Measurements from ENCODE around the gene DRP2. TPM values are rescaled to one million over a fixed set of nuclear protein-coding genes. Genes with fewer than 3 reads are reported as not detected.

DRP2 gene
- total RNA-seq, 1 experiment from 2014 or later, result 0.64 TPM

- H3K27me3 ChIP-seq (ENCODE audit: insufficient read depth, low read length), result no peaks in the 10 kb centered on the region
- no peaks in the 10 kb centered on the region for H3K9me2 ChIP-seq (ENCODE audit: insufficient read depth)
- no peaks in the 10 kb centered on the region for H3K79me2 ChIP-seq (ENCODE audit: insufficient read depth, low read length)
- POLR2A ChIA-PET, result no interaction called here
- intact Hi-C loops (cut with micrococcal nuclease), result no loop called here
- H3K4me2 ChIP-seq (ENCODE audit: low read length), result no peak overlapping the region
- no peaks in the 10 kb centered on the region for H3K9me3 ChIP-seq (ENCODE audit: control insufficient read depth in 1 of 2, insufficient read depth in 1 of 2, low read depth in 1 of 2, low read length in 2 of 2)
- TF ChIP-seq, protein P1, sequence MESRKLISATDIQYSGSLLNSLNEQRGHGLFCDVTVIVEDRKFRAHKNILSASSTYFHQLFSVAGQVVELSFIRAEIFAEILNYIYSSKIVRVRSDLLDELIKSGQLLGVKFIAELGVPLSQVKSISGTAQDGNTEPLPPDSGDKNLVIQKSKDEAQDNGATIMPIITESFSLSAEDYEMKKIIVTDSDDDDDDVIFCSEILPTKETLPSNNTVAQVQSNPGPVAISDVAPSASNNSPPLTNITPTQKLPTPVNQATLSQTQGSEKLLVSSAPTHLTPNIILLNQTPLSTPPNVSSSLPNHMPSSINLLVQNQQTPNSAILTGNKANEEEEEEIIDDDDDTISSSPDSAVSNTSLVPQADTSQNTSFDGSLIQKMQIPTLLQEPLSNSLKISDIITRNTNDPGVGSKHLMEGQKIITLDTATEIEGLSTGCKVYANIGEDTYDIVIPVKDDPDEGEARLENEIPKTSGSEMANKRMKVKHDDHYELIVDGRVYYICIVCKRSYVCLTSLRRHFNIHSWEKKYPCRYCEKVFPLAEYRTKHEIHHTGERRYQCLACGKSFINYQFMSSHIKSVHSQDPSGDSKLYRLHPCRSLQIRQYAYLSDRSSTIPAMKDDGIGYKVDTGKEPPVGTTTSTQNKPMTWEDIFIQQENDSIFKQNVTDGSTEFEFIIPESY (IDR thresholded peaks at IDR 0.05; ENCODE audit: extremely low read depth, insufficient replicate concordance, low read length), result no peak
- TF ChIP-seq ELF1 (IDR thresholded peaks at IDR 0.05; ENCODE audit: borderline replicate concordance, low read depth) (no peak), ZNF274 (IDR thresholded peaks at IDR 0.05; ENCODE audit: low read depth, low read length) (no peak), EZH2phosphoT487 (IDR thresholded peaks at IDR 0.05; ENCODE audit: borderline replicate concordance) (no peak), ATF3 (IDR thresholded peaks at IDR 0.05) (no peak), YY1 (IDR thresholded peaks at IDR 0.05; ENCODE audit: extremely low read depth, insufficient replicate concordance, low read depth, low read length) (no peak), CEBPB (IDR thresholded peaks at IDR 0.05; ENCODE audit: low read depth) (no peak), CBX3 (IDR thresholded peaks at IDR 0.05; ENCODE audit: low read depth) (no peak), ZFX (IDR thresholded peaks at IDR 0.05) (no peak), SIN3A (IDR thresholded peaks at IDR 0.05; ENCODE audit: low read depth) (no peak), JUND (IDR thresholded peaks at IDR 0.05) (no peak), TCF7L2 (IDR thresholded peaks at IDR 0.05; ENCODE audit: borderline replicate concordance, extremely low read depth, insufficient read depth, insufficient read length) (no peak), POLR2A (IDR thresholded peaks at IDR 0.05; ENCODE audit: borderline replicate concordance, extremely low read depth, insufficient read depth, insufficient read length) (no peak), POLR2AphosphoS5 (IDR thresholded peaks at IDR 0.05; ENCODE audit: low read depth, low read length) (no peak), EZH2 (IDR thresholded peaks at IDR 0.05) (no peak), SRF (IDR thresholded peaks at IDR 0.05; ENCODE audit: low read depth) (no peak), FOSL1 (IDR thresholded peaks at IDR 0.05; ENCODE audit: low read depth) (no peak)
- H3K4me3 ChIP-seq (replicated peaks in 1 of 2; ENCODE audit: low read depth in 1 of 2, low read length in 2 of 2), result no peak overlapping the region
- H3K36me3 ChIP-seq (ENCODE audit: control insufficient read depth in 1 of 2, insufficient read depth in 2 of 2, low read length in 2 of 2), result no peaks in the 10 kb centered on the region
- no TSS peak for BruUV-seq (replicated peaks)
- H3K27ac ChIP-seq (ENCODE audit: low read depth, low read length), result no peak overlapping the region
- no peak for DNase-seq (ENCODE audit: low read depth, low spot score)
- RAD21 ChIA-PET (ENCODE audit: low non-redundant PET in 1 of 2, low total read pairs in 2 of 2, uncharacterized antibody in 2 of 2, unreplicated experiment in 2 of 2), result no interaction called here
- no peak for ATAC-seq
- H3K4me1 ChIP-seq (ENCODE audit: control insufficient read depth in 1 of 2, insufficient read depth in 2 of 2, low read length in 2 of 2), result no peaks in the 10 kb centered on the region
- CTCF ChIA-PET, result no interaction called here
- H3K9ac ChIP-seq (ENCODE audit: low read length), result no peak overlapping the region
- no peak overlapping the region for H2AFZ ChIP-seq (ENCODE audit: low read depth, low read length, poor library complexity, severe bottlenecking)
- no peaks in the 10 kb centered on the region for H4K20me1 ChIP-seq (ENCODE audit: insufficient read depth)
Measured at GRCh38 chrX:101210630-101211029, 9.0 kb upstream of the DRP2 start.
